Hippocampal formation (tissue), 2 donors: ENCODE data around the gene HUNK.

Experiments
- DNase-seq, 2 donors: peaks; one replicate each; lab custom pipeline; 2025; lab: John Stamatoyannopoulos, UW

HUNK gene

GRCh38 chr21:31896019-31896418 is 23.2 kb downstream of the HUNK start:
- DNase-seq: no peak

GRCh38 chr21:31897311-31897710 is 24.5 kb downstream of the HUNK start:
- no peak for DNase-seq

GRCh38 chr21:31898933-31899630 is 26.3 kb downstream of the HUNK start:
- DNase-seq: no peak

- DNase-seq: no peak
These were observed 27.5 kb downstream of the HUNK start for GRCh38 chr21:31900121-31900895.

GRCh38 chr21:31901315-31901714 is 28.5 kb downstream of the HUNK start:
- no peak for DNase-seq

GRCh38 chr21:31902438-31902837 is 29.6 kb downstream of the HUNK start:
- DNase-seq: no peak

- DNase-seq: no peak
These were observed 31.1 kb downstream of the HUNK start for GRCh38 chr21:31903896-31904295.

- no peak for DNase-seq
These were observed 33.0 kb downstream of the HUNK start for GRCh38 chr21:31905503-31906451.

GRCh38 chr21:31908106-31909031 is 35.5 kb downstream of the HUNK start:
- no peak for DNase-seq

GRCh38 chr21:31909153-31910073 is 36.6 kb downstream of the HUNK start:
- DNase-seq: no peak

GRCh38 chr21:31910074-31910470 is 37.3 kb downstream of the HUNK start:
- no peak for DNase-seq

- no peak for DNase-seq
These were observed 38.5 kb downstream of the HUNK start for GRCh38 chr21:31911138-31911907.

- no peak for DNase-seq
These were observed 39.7 kb downstream of the HUNK start for GRCh38 chr21:31912501-31912900.

GRCh38 chr21:31913182-31913608 is 40.4 kb downstream of the HUNK start:
- DNase-seq: no peak

- no peak for DNase-seq
These were observed 41.7 kb downstream of the HUNK start for GRCh38 chr21:31914472-31914871.

GRCh38 chr21:31915566-31915965 is 42.7 kb downstream of the HUNK start:
- no peak for DNase-seq

GRCh38 chr21:31917108-31917507 is 44.3 kb downstream of the HUNK start:
- no peak for DNase-seq

GRCh38 chr21:31918250-31918775 is 45.5 kb downstream of the HUNK start:
- DNase-seq: no peak

GRCh38 chr21:31920275-31920674 is 47.5 kb downstream of the HUNK start:
- no peak for DNase-seq
